Gastroesophageal sphincter (tissue), 4 donors: ENCODE data around the gene UCKL1. TPM values are rescaled to one million over a fixed set of nuclear protein-coding genes. Genes with fewer than 3 reads are reported as not detected.

Experiments used
- ATAC-seq: fragments of 150-250 bp; one replicate; pipeline ENCODE4 v1.9.1; 2016; ENCODE audit warnings: mild to moderate bottlenecking, moderate library complexity
- H3K27ac ChIP-seq, 4 donors: fragments of 200-600 bp; sonication (generic) in 3 of 4; 1 replicate in 3 of 4; 2 replicates in 1 of 4; pipeline ENCODE4 v1.5.1; 2016 to 2019
- H3K27me3 ChIP-seq: fragments of 200-600 bp; sonication (generic); one replicate; pipeline ENCODE4 v1.5.1; 2019
- H3K36me3 ChIP-seq, 2 donors: fragments of 200-600 bp; sonication (generic); one replicate each; pipeline ENCODE4 v1.5.1; 2019; ENCODE audit warnings: control low read depth in 1 of 2
- H3K4me1 ChIP-seq, 3 donors: fragments of 200-600 bp; sonication (generic); 1 replicate in 2 of 3; 2 replicates in 1 of 3; pipeline ENCODE4 v1.5.1; 2016 to 2019; ENCODE audit warnings: control low read depth in 2 of 3
- H3K4me3 ChIP-seq, 2 donors: fragments of 200-600 bp; sonication (generic); one replicate each; pipeline ENCODE4 v1.5.1; 2019; ENCODE audit warnings: mild to moderate bottlenecking in 1 of 2, moderate library complexity in 1 of 2
- H3K9me3 ChIP-seq, 3 donors: fragments of 200-600 bp; sonication (generic); one replicate each; pipeline ENCODE4 v1.5.1; 2017 to 2019; ENCODE audit warnings: control low read depth in 2 of 3
- CTCF ChIP-seq, 4 experiments: fragments of 200-600 bp in 2 of 4; fragments of 450-650 bp in 2 of 4; sonication (generic) in 1 of 4; IDR thresholded peaks; one replicate each; pipeline ENCODE4 v1.5.1; 2017 to 2019; ENCODE audit warnings: antibody characterized with exemption in 4 of 4, mild to moderate bottlenecking in 2 of 4, moderate library complexity in 2 of 4
- EP300 ChIP-seq: sonication (generic); formaldehyde crosslinking; IDR thresholded peaks from one replicate; pipeline ENCODE4 v1.6.1; 2017; ENCODE audit warnings: antibody characterized with exemption, mild to moderate bottlenecking
- POLR2A ChIP-seq, 2 donors: fragments of 450-650 bp; IDR thresholded peaks; one replicate each; pipeline ENCODE4 v1.6.1; 2017; ENCODE audit warnings: antibody characterized with exemption in 2 of 2, mild to moderate bottlenecking in 2 of 2, moderate library complexity in 1 of 2
- POLR2AphosphoS5 ChIP-seq: sonication (generic); formaldehyde crosslinking; IDR thresholded peaks from one replicate; pipeline ENCODE4 v1.6.1; 2017; ENCODE audit warnings: antibody characterized with exemption
- WGBS, 2 donors: methylation state at CpG; one replicate each; pipeline ENCODE4 v1.1.5; 2018; ENCODE audit warnings: low coverage in 1 of 2; 5-methylcytosine and 5-hydroxymethylcytosine counted together
- total RNA-seq, 4 donors: library from RNA; depleted of rRNA; stranded (reverse); fragments of >200 nt; gene quantifications; one replicate each; pipeline ENCODE4 v1.1.0, GENCODE V29; 2016

The UCKL1 gene
- total RNA-seq, 4 donors from 2014 or later, result 19.8 to 27.7 (median 22.6) TPM

- H3K9me3 ChIP-seq, result no peaks in the 10 kb centered on the region
- H3K27ac ChIP-seq, result no peak overlapping the region
- TF ChIP-seq POLR2A (IDR thresholded peaks at IDR 0.05), result no peak
- no peak for TF ChIP-seq POLR2AphosphoS5
- TF ChIP-seq EP300, result no peak
- TF ChIP-seq CTCF (IDR thresholded peaks at IDR 0.05), result no peak
- no peak overlapping the region for H3K4me3 ChIP-seq
- ATAC-seq, result no peak
- WGBS, 2 donors, result 94 to 97% methylated on average over 7 to 15 of the region's 26 CpGs
- H3K36me3 ChIP-seq, result peaks cover 0 to 72% of the 10 kb centered on the region in 2 donors
- no peaks in the 10 kb centered on the region for H3K4me1 ChIP-seq
- no peaks in the 10 kb centered on the region for H3K27me3 ChIP-seq
Observed at GRCh38 chr20:63929071-63929470, 27.1 kb downstream of the UCKL1 start.

GRCh38 chr20:63926298-63926697 lies 29.9 kb downstream of the UCKL1 start:
- TF ChIP-seq CTCF (IDR thresholded peaks at IDR 0.05), result no peak
- Histone ChIP-seq H3K4me3 (no peak overlapping the region), H3K27ac (no peak overlapping the region), H3K36me3 (peaks cover 0 to 55% of the 10 kb centered on the region in 2 donors), H3K4me1 (no peaks in the 10 kb centered on the region), H3K9me3 (no peaks in the 10 kb centered on the region), H3K27me3 (no peaks in the 10 kb centered on the region)
- no peak for ATAC-seq
- 80 to 95% methylated on average over 3 to 7 of the region's 8 CpGs for WGBS, 2 donors

GRCh38 chr20:63924241-63924640 lies 32.0 kb downstream of the UCKL1 start:
- ATAC-seq, result no peak
- Histone ChIP-seq H3K4me1 (no peaks in the 10 kb centered on the region), H3K36me3 (peaks cover 0 to 44% of the 10 kb centered on the region in 2 donors), H3K4me3 (no peak overlapping the region), H3K9me3 (no peaks in the 10 kb centered on the region), H3K27ac (no peak overlapping the region), H3K27me3 (no peaks in the 10 kb centered on the region)
- TF ChIP-seq POLR2AphosphoS5 (no peak), EP300 (no peak), POLR2A (IDR thresholded peaks at IDR 0.05) (no peak), CTCF (IDR thresholded peaks at IDR 0.05) (no peak)
- WGBS, 2 donors, result 73 to 75% methylated on average over 8 of the region's 9 CpGs

GRCh38 chr20:63923651-63924050 lies 32.6 kb downstream of the UCKL1 start:
- WGBS, 2 donors, result 33 to 65% methylated on average over 8 of the region's 8 CpGs
- no peak overlapping the region for H3K27ac ChIP-seq
- no peaks in the 10 kb centered on the region for H3K4me1 ChIP-seq
- TF ChIP-seq POLR2A (IDR thresholded peaks at IDR 0.05) (no peak), POLR2AphosphoS5 (no peak), EP300 (no peak)
- H3K36me3 ChIP-seq, result peaks cover 0 to 44% of the 10 kb centered on the region in 2 donors
- no peak overlapping the region for H3K4me3 ChIP-seq
- no peaks in the 10 kb centered on the region for H3K27me3 ChIP-seq
- H3K9me3 ChIP-seq, result no peaks in the 10 kb centered on the region
- no peak for ATAC-seq

- Histone ChIP-seq H3K36me3 (peaks cover 0 to 37% of the 10 kb centered on the region in 2 donors), H3K4me3 (no peak overlapping the region), H3K9me3 (no peaks in the 10 kb centered on the region), H3K27ac (no peak overlapping the region), H3K4me1 (no peaks in the 10 kb centered on the region), H3K27me3 (no peaks in the 10 kb centered on the region)
- TF ChIP-seq POLR2AphosphoS5 (no peak), EP300 (no peak), POLR2A (IDR thresholded peaks at IDR 0.05) (no peak), CTCF (IDR thresholded peaks at IDR 0.05) (no peak)
- WGBS, 2 donors, result 87 to 96% methylated on average over 8 to 9 of the region's 23 CpGs
- ATAC-seq, result no peak
Observed at GRCh38 chr20:63920226-63920625, 36.0 kb downstream of the UCKL1 start.
